ENCODE data around the gene PBXIP1. TPM values are rescaled to one million over a fixed set of nuclear protein-coding genes. Genes with fewer than 3 reads are reported as not detected.
A peak's percentile ranks its signal among the peaks of the same experiment; 100 is the strongest.
"Not testable (repeated sequence)": the region's sequence is repeated elsewhere in the genome, so short reads cannot be mapped to it uniquely, and the experiment has no call there.

Gene PBXIP1
- total RNA-seq, 1 donor from 2014 or later = 17.1 TPM

DNA sequence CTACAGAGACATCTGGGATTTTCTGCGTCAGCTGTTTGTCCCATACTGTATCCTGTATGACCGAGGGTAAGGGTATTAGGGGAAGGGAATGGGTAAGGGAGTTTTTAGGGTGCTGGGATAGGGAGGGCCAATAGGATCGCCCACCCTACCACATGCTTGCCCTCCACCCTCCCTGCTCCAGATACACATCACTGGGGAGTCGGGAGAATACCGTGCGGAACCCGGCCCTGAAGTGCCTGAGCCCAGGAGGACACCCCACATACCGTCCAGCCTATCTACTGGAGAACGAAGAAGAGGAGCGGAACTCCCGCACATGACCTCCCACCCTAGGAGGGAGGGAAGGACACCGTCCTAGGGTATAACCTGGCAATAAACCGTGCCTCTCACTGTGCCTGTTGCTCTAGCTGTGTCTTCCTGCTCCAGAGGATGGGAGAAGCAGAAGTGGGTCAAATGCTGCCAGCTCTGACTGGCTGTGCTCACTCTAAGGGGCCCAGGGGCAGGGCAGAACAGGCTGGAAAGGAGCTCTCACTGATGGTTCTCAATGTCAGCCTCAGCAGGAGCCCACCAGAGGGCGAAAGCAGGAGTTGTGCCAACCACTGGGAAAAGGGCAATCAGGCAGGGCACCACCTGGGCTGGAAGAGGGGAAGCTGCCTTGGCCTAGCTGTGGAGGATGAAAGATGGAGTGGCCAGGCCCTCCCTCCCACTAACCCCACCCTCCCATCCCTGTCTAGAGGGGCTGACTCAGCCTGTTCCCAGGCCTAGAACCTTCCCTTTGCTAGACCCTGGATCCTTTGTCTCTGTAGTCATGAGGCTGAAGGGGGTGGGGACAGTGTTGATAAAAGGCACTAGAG is 37.0 kb upstream of the PBXIP1 start:
- H3K4me3 Mint-ChIP-seq = peak overlapping the region; percentile 67
- H3K27ac Mint-ChIP-seq (ENCODE audit: unreplicated experiment) = no peak overlapping the region
- no peaks in the 10 kb centered on the region for H3K9me3 Mint-ChIP-seq
- peaks cover 9% of the 10 kb centered on the region for H3K4me1 Mint-ChIP-seq
- TF ChIP-seq, protein P1, sequence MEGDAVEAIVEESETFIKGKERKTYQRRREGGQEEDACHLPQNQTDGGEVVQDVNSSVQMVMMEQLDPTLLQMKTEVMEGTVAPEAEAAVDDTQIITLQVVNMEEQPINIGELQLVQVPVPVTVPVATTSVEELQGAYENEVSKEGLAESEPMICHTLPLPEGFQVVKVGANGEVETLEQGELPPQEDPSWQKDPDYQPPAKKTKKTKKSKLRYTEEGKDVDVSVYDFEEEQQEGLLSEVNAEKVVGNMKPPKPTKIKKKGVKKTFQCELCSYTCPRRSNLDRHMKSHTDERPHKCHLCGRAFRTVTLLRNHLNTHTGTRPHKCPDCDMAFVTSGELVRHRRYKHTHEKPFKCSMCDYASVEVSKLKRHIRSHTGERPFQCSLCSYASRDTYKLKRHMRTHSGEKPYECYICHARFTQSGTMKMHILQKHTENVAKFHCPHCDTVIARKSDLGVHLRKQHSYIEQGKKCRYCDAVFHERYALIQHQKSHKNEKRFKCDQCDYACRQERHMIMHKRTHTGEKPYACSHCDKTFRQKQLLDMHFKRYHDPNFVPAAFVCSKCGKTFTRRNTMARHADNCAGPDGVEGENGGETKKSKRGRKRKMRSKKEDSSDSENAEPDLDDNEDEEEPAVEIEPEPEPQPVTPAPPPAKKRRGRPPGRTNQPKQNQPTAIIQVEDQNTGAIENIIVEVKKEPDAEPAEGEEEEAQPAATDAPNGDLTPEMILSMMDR (conservative IDR thresholded peaks at IDR 0.05) = peak; percentile 21
- DNase-seq (ENCODE audit: low read depth, low spot score) = no peak
- H3K36me3 Mint-ChIP-seq (ENCODE audit: low read depth) = peaks cover 7% of the 10 kb centered on the region
- H3K27me3 Mint-ChIP-seq (ENCODE audit: low read depth) = no peaks in the 10 kb centered on the region

DNA sequence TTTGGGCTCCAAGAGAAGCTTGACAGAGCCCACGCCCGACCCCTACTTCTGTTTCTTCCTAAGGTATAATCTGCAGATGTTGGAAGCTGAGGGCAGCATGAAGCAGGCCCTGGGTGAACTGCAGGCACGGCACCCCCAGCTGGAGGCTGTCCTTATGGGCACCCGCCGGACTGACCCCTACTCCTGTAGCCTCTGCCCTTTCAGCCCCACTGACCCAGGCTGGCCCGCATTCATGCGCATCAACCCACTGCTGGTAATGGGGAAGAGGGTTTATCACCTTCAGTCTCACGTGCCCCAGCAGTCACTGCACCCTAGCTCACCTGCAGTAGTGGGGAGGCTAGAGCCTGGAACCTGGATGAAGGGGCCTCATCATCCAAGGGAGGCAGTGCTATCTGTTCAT is 34.4 kb upstream of the PBXIP1 start:
- TF ChIP-seq, protein P1 (conservative IDR thresholded peaks at IDR 0.05) = no peak
- Mint-ChIP-seq H3K36me3 (ENCODE audit: low read depth) (peaks cover 7% of the 10 kb centered on the region), H3K27ac (ENCODE audit: unreplicated experiment) (no peak overlapping the region), H3K4me3 (peak overlapping the region; percentile 31), H3K9me3 (no peaks in the 10 kb centered on the region), H3K27me3 (ENCODE audit: low read depth) (no peaks in the 10 kb centered on the region), H3K4me1 (peaks cover 9% of the 10 kb centered on the region)
- DNase-seq (ENCODE audit: low read depth, low spot score) = no peak

DNA sequence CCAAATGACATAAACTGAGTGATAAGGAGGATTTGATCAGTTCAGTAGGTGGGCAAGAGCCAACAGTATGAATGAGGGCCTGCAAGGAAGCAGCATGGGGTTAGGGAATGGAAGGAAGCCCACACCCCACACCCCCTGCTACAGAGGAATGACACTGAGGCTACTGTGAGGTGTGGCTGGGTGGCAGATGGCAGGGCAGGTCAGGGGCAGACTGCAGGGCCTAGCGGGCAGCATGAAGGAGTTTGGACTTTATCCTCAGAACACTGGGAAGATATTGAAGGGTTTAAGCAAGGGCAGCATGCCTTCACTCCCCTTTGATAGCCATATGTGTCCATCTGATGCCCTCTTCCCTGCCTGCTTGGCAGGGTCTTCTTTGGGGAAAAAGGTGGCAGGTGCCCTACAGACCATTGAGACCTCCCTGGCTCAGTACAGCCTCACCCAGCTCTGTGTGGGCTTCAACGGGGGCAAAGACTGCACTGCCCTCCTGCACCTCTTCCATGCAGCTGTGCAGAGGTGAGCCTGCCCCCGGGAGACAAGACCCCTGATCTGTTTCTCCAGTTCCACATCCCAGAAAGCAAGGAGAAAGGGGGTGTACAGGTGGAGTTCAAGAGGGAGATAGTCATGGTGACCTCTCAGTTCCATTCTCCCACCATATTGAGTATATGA is 33.4 kb upstream of the PBXIP1 start:
- Mint-ChIP-seq H3K27ac (ENCODE audit: unreplicated experiment) (no peak overlapping the region), H3K36me3 (ENCODE audit: low read depth) (peaks cover 7% of the 10 kb centered on the region), H3K9me3 (no peaks in the 10 kb centered on the region), H3K4me1 (peaks cover 13% of the 10 kb centered on the region), H3K4me3 (peak overlapping the region; percentile 64), H3K27me3 (ENCODE audit: low read depth) (no peaks in the 10 kb centered on the region)
- TF ChIP-seq, protein P1 (conservative IDR thresholded peaks at IDR 0.05) = no peak
- no peak for DNase-seq (ENCODE audit: low read depth, low spot score)

DNA sequence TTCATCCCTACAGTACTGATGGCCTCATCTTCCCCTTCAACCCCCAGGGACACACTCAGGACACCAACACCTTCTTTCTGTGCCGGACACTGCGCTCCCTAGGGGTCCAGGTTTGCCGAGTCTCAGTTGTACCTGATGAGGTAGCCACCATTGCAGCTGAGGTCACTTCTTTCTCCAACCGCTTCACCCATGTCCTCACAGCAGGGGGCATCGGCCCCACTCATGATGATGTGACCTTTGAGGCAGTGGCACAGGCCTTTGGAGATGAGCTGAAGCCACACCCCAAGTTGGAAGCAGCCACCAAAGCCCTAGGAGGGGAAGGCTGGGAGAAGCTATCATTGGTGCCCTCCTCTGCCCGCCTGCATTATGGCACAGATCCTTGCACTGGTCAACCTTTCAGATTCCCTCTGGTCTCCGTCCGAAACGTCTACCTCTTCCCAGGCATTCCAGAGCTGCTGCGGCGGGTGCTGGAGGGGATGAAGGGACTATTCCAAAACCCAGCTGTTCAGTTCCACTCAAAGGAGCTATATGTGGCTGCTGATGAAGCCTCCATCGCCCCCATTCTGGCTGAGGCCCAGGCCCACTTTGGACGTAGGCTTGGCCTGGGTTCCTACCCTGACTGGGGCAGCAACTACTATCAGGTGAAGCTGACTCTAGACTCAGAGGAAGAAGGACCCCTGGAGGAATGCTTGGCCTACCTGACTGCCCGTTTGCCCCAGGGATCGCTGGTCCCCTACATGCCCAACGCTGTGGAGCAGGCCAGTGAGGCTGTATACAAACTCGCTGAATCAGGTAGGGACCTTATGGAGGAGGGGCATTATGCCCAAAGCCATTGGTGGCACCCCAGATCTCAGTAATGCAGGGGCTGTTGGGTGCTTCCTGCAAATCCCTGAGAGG is 32.4 kb upstream of the PBXIP1 start:
- H3K27ac Mint-ChIP-seq (ENCODE audit: unreplicated experiment) = no peak overlapping the region
- TF ChIP-seq, protein P1 (conservative IDR thresholded peaks at IDR 0.05) = no peak
- H3K36me3 Mint-ChIP-seq (ENCODE audit: low read depth) = peaks cover 7% of the 10 kb centered on the region
- peaks cover 18% of the 10 kb centered on the region for H3K4me1 Mint-ChIP-seq
- H3K4me3 Mint-ChIP-seq = peak overlapping the region; percentile 64
- no peak for DNase-seq (ENCODE audit: low read depth, low spot score)
- H3K9me3 Mint-ChIP-seq = no peaks in the 10 kb centered on the region
- H3K27me3 Mint-ChIP-seq (ENCODE audit: low read depth) = no peaks in the 10 kb centered on the region

DNA sequence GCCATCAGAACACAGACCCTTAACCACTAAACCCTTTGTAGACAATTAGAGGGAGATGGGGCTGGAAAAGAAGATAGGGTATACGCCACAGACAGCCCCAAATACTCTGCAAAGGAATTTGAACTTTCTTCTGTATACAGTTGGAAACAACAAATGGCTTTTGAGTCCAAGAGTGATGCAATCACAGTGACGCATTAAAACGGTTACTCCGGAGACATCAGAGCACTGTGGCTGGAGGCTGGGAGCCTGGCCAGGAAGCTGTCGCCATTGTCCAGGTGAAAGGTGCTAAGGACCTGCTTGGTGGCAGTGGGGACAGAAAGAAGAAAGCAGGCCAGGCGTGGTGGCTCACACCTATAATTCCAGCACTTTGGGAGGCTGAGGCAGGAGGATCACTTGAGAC is 31.4 kb upstream of the PBXIP1 start:
- TF ChIP-seq, protein P1 (conservative IDR thresholded peaks at IDR 0.05) = no peak
- H3K36me3 Mint-ChIP-seq (ENCODE audit: low read depth) = peaks cover 9% of the 10 kb centered on the region
- peak overlapping the region; percentile 38 for H3K4me3 Mint-ChIP-seq
- DNase-seq (ENCODE audit: low read depth, low spot score) = no peak
- H3K27ac Mint-ChIP-seq (ENCODE audit: unreplicated experiment) = no peak overlapping the region
- no peaks in the 10 kb centered on the region for H3K27me3 Mint-ChIP-seq (ENCODE audit: low read depth)
- no peaks in the 10 kb centered on the region for H3K9me3 Mint-ChIP-seq
- peaks cover 14% of the 10 kb centered on the region for H3K4me1 Mint-ChIP-seq

DNA sequence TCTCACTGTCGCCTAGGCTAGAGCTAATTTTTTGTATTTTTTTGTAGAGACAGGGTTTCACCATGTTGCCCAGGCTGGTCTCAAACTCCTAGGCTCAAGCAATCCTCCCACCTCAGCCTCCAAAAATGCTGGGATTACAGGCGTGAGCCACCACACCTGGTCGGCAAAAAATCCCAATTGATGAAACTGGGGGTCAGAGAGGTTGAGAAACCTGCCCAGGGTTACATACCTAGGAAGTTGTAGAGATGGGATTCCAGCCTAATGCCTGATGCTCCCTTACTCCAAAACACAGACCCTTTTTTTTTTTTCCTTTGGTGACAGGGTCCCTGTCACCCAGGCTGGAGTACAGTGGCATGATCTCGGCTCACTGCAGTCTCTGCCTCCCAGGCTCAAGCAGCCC is 30.8 kb upstream of the PBXIP1 start:
- H3K4me3 Mint-ChIP-seq = peak overlapping the region; percentile 38
- H3K36me3 Mint-ChIP-seq (ENCODE audit: low read depth) = not testable (repeated sequence)

More for the DNA sequence above, 30.8 kb upstream of the PBXIP1 start:
- not testable (repeated sequence) for DNase-seq (ENCODE audit: low read depth, low spot score); H3K9me3 Mint-ChIP-seq; H3K27me3 Mint-ChIP-seq (ENCODE audit: low read depth); H3K27ac Mint-ChIP-seq (ENCODE audit: unreplicated experiment)
- peaks cover 14% of the 10 kb centered on the region for H3K4me1 Mint-ChIP-seq

All from neural crest cell (in vitro differentiated cells).